ENCODE results near the gene NIPA2. TPM values are rescaled to one million over a fixed set of nuclear protein-coding genes. Genes with fewer than 3 reads are reported as not detected.

NIPA2 gene
- total and polyA plus RNA-seq, 2 of the 13 experiments (the other 11 are each of a cell fraction or from before 2014, with no cell fraction given), result 29.0 to 56.2 TPM

DNA sequence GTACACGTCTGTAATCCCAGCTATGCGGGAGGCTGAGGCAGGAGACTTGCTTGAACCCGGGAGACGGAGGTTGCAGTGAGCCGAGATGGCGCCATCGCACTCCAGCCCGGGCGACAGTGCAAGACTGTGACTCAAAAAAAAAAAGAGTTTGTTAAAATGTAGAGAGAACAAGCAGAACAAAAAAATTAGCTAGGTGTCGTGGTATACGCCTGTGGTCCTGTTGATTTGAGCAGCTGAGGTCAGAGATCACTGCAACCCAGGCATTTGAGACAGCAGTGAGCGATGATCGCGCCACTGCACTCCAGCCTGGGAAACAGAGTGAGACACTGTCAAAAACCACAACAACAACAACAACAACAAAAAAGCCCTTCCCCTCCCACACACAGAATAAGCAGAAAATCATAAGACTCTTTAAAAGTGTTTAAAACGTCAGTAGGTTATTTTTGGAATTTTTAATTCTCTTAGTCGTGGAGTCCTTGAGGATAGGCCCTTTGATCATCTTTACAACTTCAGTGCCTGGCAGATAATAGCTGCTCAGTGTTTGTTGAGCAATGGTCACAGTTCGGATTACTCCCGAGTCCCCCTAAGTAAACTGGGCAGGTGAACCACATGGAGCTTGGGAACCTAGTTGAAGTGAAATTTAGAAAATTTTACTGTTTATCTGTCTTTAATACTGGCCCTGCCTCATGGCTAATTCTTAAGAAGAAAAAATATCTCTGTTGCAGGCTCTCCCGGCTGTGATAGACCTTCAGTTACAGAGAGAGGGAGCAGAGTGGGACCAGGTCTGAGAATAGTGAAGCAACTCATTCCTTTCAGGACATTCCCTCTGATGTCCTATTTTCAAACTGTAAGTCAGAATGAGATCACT lies 6.2 kb downstream of the NIPA2 start (continued):
- TF ChIP-seq, protein P1, sequence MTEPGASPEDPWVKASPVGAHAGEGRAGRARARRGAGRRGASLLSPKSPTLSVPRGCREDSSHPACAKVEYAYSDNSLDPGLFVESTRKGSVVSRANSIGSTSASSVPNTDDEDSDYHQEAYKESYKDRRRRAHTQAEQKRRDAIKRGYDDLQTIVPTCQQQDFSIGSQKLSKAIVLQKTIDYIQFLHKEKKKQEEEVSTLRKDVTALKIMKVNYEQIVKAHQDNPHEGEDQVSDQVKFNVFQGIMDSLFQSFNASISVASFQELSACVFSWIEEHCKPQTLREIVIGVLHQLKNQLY (CRISPR knock-in tag; IDR thresholded peaks at IDR 0.05), result no peak
- TF ChIP-seq BRCA1 (CRISPR knock-in tag; IDR thresholded peaks at IDR 0.05) (no peak), HDAC2 (CRISPR knock-in tag; IDR thresholded peaks at IDR 0.05) (peak; percentile 23; the same call in 1 of the 2 replicates), SUZ12 (IDR thresholded peaks at IDR 0.05; ENCODE audit: low read depth, low read length) (no peak), ZNF280B (CRISPR knock-in tag; IDR thresholded peaks at IDR 0.05; ENCODE audit: borderline replicate concordance) (no peak), PCBP1 (IDR thresholded peaks at IDR 0.05; ENCODE audit: borderline replicate concordance, low read depth, low read length) (no peak), AFF4 (CRISPR knock-in tag; IDR thresholded peaks at IDR 0.05) (no peak), EZH2 (conservative IDR thresholded peaks at IDR 0.05; ENCODE audit: low read depth, low read length) (no peak), CENPX (CRISPR knock-in tag; IDR thresholded peaks at IDR 0.05) (no peak), SNAI1 (CRISPR knock-in tag; IDR thresholded peaks at IDR 0.05; ENCODE audit: borderline replicate concordance) (no peak), ZNF136 (CRISPR knock-in tag; IDR thresholded peaks at IDR 0.05; ENCODE audit: low read depth) (no peak), MATR3 (CRISPR knock-in tag; IDR thresholded peaks at IDR 0.05) (no peak), ZFP36L2 (CRISPR knock-in tag; IDR thresholded peaks at IDR 0.05) (no peak), HOXA5 (CRISPR knock-in tag; IDR thresholded peaks at IDR 0.05) (no peak), SIN3A (IDR thresholded peaks at IDR 0.05; ENCODE audit: borderline replicate concordance, low read depth, low read length) (no peak), SP2 (CRISPR knock-in tag; IDR thresholded peaks at IDR 0.05) (no peak)
- TF ChIP-seq, protein P2, sequence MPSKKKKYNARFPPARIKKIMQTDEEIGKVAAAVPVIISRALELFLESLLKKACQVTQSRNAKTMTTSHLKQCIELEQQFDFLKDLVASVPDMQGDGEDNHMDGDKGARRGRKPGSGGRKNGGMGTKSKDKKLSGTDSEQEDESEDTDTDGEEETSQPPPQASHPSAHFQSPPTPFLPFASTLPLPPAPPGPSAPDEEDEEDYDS (CRISPR knock-in tag; IDR thresholded peaks at IDR 0.05), result no peak
- TF ChIP-seq, protein P3, sequence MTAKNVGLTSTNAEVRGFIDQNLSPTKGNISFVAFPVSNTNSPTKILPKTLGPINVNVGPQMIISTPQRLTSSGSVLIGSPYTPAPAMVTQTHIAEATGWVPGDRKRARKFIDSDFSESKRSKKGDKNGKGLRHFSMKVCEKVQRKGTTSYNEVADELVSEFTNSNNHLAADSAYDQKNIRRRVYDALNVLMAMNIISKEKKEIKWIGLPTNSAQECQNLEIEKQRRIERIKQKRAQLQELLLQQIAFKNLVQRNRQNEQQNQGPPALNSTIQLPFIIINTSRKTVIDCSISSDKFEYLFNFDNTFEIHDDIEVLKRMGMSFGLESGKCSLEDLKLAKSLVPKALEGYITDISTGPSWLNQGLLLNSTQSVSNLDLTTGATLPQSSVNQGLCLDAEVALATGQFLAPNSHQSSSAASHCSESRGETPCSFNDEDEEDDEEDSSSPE (CRISPR knock-in tag; IDR thresholded peaks at IDR 0.05), result no peak
- TF ChIP-seq, protein P4, sequence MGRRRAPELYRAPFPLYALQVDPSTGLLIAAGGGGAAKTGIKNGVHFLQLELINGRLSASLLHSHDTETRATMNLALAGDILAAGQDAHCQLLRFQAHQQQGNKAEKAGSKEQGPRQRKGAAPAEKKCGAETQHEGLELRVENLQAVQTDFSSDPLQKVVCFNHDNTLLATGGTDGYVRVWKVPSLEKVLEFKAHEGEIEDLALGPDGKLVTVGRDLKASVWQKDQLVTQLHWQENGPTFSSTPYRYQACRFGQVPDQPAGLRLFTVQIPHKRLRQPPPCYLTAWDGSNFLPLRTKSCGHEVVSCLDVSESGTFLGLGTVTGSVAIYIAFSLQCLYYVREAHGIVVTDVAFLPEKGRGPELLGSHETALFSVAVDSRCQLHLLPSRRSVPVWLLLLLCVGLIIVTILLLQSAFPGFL (CRISPR knock-in tag; IDR thresholded peaks at IDR 0.05), result no peak
